Activated effector memory CD4-positive, alpha-beta T cell treated with anti-CD3 and anti-CD28 coated beads, Interleukin-2, amount 50 U/mL, for 16 hours (primary cell): ENCODE measurements around the gene PCAT7.

ENCODE experiments used
- DNase-seq: peaks from one replicate; pipeline ENCODE4 v3.0.0-alpha.2; 2020

Gene PCAT7

GRCh38 chr9:94606646-94607422, 52.0 kb downstream of the PCAT7 start:
- DNase-seq, result no peak

GRCh38 chr9:94607423-94607691, 52.5 kb downstream of the PCAT7 start:
- DNase-seq, result no peak

DNA sequence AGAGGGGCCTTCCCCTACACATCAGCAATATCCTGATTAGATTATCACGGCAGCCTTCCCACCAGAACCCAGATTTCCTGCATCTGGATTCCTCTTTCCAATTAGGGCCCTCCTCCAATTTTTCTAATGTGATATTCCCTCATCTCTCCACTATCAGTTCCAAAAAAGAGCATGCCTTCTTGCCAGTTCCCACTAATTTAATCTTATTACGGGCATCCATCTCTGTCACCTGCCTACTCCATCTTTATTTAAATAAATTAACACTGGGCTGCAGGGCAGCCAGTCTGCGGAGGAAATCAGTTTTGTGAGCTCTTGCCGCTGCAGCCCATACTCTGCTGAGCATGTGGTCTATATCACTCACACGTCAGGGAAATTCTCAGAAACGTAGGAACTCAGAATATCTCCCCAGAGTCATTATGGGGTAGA, 55.3 kb downstream of the PCAT7 start:
- no peak for DNase-seq

DNA sequence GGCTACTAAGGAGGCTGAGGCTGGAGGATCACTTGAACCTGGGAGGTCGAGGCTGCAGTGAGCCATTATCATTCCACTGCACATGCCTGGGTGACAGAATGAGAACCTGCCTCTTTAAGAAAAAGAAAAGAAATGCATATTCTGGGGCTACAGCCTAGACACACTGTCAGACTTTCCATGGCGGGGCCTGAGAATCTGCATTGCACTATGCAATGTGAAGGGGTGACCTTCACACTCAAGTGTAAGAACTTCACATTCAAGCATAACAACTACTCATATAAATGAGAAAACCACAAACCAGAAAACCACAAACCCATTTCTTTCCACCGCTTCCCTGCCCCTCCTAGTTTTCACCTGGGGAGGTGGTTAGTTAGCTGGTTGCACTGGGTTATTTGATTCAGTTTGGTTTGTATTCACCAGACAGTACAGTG, 56.8 kb downstream of the PCAT7 start:
- peak; percentile 67 for DNase-seq

- no peak for DNase-seq
Measured at GRCh38 chr9:94612071-94612470, 57.2 kb downstream of the PCAT7 start.

DNA sequence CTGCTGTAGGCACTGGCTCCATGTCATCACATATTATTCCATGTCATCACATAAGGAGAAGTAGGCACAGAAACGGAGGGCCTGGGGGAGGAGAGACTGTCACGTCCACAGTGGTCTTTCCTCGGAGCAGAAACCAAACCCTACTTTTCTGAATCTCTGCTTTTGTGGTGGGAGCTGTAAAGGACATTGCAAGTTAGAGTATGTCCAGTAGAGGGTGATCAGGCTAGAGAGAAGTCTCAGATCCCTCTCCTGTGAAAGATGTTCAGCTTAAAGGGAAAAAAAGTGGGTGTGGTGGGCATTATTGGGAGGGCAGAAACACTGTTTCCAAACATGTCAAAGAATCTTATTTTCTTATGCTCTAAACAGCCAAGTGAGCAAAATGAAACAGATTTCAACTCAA, 58.1 kb downstream of the PCAT7 start:
- DNase-seq, result no peak

- no peak for DNase-seq
Measured at GRCh38 chr9:94619026-94619425, 64.1 kb downstream of the PCAT7 start.
